Sigmoid colon (tissue), 7 donors: ENCODE results near the gene ZNF135. TPM values are rescaled to one million over a fixed set of nuclear protein-coding genes. Genes with fewer than 3 reads are reported as not detected.

Experiments used
- DNase-seq: peaks from one replicate; pipeline ENCODE4 v3.0.0-alpha.2; 2019
- H3K27ac ChIP-seq, 4 donors: fragments of 200-600 bp; sonication (generic); one replicate each; pipeline ENCODE4 v1.5.1; 2016 to 2019; ENCODE audit warnings: mild to moderate bottlenecking in 1 of 4
- H3K27me3 ChIP-seq, 3 donors: fragments of 200-600 bp; sonication (generic); one replicate each; pipeline ENCODE4 v1.5.1; 2019; ENCODE audit warnings: mild to moderate bottlenecking in 1 of 3
- H3K36me3 ChIP-seq, 4 donors: fragments of 200-600 bp; sonication (generic); one replicate each; pipeline ENCODE4 v1.5.1; 2016 to 2019
- H3K4me1 ChIP-seq, 4 donors: fragments of 200-600 bp; sonication (generic); one replicate each; pipeline ENCODE4 v1.5.1; 2017 to 2019
- H3K4me3 ChIP-seq, 4 donors: fragments of 200-600 bp; sonication (generic); one replicate each; pipeline ENCODE4 v1.5.1; 2017 to 2019; ENCODE audit warnings: mild to moderate bottlenecking in 2 of 4, moderate library complexity in 1 of 4
- H3K9me3 ChIP-seq, 4 donors: fragments of 200-600 bp in 3 of 4; sonication (generic) in 3 of 4; one replicate each; pipeline versions ENCODE4 v1.5.1 to v1.6.1; 2013 to 2019
- EP300 ChIP-seq, 4 donors: sonication (generic); formaldehyde crosslinking; IDR thresholded peaks; one replicate each; pipeline ENCODE4 v1.6.1; 2017; ENCODE audit warnings: antibody characterized with exemption in 4 of 4
- POLR2A ChIP-seq, 2 donors: fragments of 450-650 bp; IDR thresholded peaks; one replicate each; pipeline ENCODE4 v1.6.1; 2016; ENCODE audit warnings: antibody characterized with exemption in 2 of 2, mild to moderate bottlenecking in 2 of 2, moderate library complexity in 2 of 2
- POLR2AphosphoS5 ChIP-seq, 4 donors: sonication (generic); formaldehyde crosslinking; IDR thresholded peaks; one replicate each; pipeline ENCODE4 v1.6.1; 2017; ENCODE audit warnings: antibody characterized with exemption in 4 of 4
- WGBS, 2 donors: extraction: QIAGEN DNeasy Blood & Tissue Kit; methylation state at CpG; one replicate each; pipeline ENCODE4 v1.1.7; 2013; 5-methylcytosine and 5-hydroxymethylcytosine counted together
- intact Hi-C: fragments of 100-400 bp; cut with DNase I; formaldehyde crosslinking; loops from one replicate; pipeline ENCODE4 v1.15.1; 2023
- polyA plus RNA-seq, 3 donors: library from polyadenylated mRNA; stranded (reverse); fragments of 200-250 nt; gene quantifications; one replicate each; pipeline ENCODE4 v1.2.3, GENCODE V29; 2013
- total RNA-seq, 4 donors: library from RNA; depleted of rRNA; stranded (reverse); fragments of >200 nt; gene quantifications; one replicate each; pipeline ENCODE4 v1.1.0, GENCODE V29; 2016
- TF ChIP-seq, protein P1 (sequence below), 4 experiments: fragments of 450-650 bp in 3 of 4; fragments of 200-600 bp in 1 of 4; IDR thresholded peaks; one replicate each; pipeline ENCODE4 v1.5.1; 2016 to 2019; ENCODE audit warnings: antibody characterized with exemption in 4 of 4, mild to moderate bottlenecking in 3 of 4, moderate library complexity in 2 of 4
- donor health status: healthy with polysubstance abuse.
- donor health status: Bipolar disorder and iron deficiency.
- donor health status: healthy.

ZNF135 gene
- total and polyA plus RNA-seq, 7 donors, result 0.46 to 10.0 (median 6.1) TPM

DNA sequence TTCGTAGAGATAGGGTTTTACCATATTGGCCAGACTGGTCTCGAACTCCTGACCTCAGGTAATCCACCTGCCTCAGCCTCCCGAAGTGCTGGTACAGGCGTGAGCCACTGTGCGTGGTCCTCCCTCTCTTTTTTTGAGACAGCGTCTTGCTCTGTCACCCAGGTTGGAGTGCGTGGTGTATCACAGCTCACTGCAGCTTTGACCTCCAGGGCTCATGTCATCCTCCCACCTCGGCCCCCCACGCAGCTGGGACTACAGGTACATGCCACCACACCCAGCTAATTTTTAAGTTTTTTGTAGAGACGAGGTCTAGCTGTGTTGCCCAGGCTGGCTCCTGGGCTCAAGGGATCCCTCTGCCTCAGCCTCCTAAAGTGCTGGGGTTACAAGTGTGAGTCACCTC lies 20.7 kb downstream of the ZNF135 start:
- no peak overlapping the region for H3K27ac ChIP-seq
- H3K4me1 ChIP-seq, result no peaks in the 10 kb centered on the region
- intact Hi-C loops, result no loop called here
- TF ChIP-seq POLR2A (IDR thresholded peaks at IDR 0.05), result no peak
- TF ChIP-seq EP300 (IDR thresholded peaks at IDR 0.05), result no peak
- TF ChIP-seq, protein P1, sequence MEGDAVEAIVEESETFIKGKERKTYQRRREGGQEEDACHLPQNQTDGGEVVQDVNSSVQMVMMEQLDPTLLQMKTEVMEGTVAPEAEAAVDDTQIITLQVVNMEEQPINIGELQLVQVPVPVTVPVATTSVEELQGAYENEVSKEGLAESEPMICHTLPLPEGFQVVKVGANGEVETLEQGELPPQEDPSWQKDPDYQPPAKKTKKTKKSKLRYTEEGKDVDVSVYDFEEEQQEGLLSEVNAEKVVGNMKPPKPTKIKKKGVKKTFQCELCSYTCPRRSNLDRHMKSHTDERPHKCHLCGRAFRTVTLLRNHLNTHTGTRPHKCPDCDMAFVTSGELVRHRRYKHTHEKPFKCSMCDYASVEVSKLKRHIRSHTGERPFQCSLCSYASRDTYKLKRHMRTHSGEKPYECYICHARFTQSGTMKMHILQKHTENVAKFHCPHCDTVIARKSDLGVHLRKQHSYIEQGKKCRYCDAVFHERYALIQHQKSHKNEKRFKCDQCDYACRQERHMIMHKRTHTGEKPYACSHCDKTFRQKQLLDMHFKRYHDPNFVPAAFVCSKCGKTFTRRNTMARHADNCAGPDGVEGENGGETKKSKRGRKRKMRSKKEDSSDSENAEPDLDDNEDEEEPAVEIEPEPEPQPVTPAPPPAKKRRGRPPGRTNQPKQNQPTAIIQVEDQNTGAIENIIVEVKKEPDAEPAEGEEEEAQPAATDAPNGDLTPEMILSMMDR (IDR thresholded peaks at IDR 0.05), result no peak
- TF ChIP-seq POLR2AphosphoS5 (IDR thresholded peaks at IDR 0.05), result no peak
- no peak for DNase-seq
- H3K36me3 ChIP-seq, result peaks cover 8 to 21% (median 15%) of the 10 kb centered on the region in 4 donors
- no peaks in the 10 kb centered on the region for H3K27me3 ChIP-seq
- 93% methylated on average over 10 of the region's 10 CpGs for WGBS, 2 donors
- H3K9me3 ChIP-seq, result peaks cover 23 to 43% (median 34%) of the 10 kb centered on the region in 4 donors
- H3K4me3 ChIP-seq, result no peak overlapping the region

DNA sequence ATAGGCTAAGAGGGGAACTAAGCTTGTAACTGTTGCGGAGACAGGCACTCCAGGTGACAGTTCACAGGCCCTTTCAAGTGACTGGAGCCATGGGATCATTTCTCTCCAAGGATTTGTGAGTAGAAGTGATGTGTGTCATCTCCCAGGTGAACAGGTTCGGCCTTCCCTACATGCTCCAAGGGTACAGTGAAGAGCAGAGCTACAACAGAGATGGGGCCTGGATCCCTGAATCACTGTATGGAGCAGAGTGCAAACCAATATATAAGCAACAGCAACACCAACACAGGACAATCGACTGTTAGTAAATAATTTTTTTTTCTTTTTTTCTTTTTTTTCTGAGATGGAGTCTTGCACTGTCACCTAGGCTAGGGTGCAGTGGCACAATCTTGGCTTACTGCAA lies 23.9 kb downstream of the ZNF135 start:
- DNase-seq, result no peak
- intact Hi-C loops, result no loop called here
- Histone ChIP-seq H3K9me3 (peaks cover 23 to 59% (median 40%) of the 10 kb centered on the region in 4 donors), H3K27ac (no peak overlapping the region), H3K4me3 (no peak overlapping the region), H3K36me3 (peaks cover 31 to 53% (median 43%) of the 10 kb centered on the region in 4 donors), H3K4me1 (no peaks in the 10 kb centered on the region), H3K27me3 (no peaks in the 10 kb centered on the region)
- TF ChIP-seq EP300 (IDR thresholded peaks at IDR 0.05) (no peak), POLR2AphosphoS5 (IDR thresholded peaks at IDR 0.05) (no peak), POLR2A (IDR thresholded peaks at IDR 0.05) (no peak)
- TF ChIP-seq, protein P1 (IDR thresholded peaks at IDR 0.05), result no peak
- 91 to 94% methylated on average over 3 of the region's 3 CpGs for WGBS, 2 donors

DNA sequence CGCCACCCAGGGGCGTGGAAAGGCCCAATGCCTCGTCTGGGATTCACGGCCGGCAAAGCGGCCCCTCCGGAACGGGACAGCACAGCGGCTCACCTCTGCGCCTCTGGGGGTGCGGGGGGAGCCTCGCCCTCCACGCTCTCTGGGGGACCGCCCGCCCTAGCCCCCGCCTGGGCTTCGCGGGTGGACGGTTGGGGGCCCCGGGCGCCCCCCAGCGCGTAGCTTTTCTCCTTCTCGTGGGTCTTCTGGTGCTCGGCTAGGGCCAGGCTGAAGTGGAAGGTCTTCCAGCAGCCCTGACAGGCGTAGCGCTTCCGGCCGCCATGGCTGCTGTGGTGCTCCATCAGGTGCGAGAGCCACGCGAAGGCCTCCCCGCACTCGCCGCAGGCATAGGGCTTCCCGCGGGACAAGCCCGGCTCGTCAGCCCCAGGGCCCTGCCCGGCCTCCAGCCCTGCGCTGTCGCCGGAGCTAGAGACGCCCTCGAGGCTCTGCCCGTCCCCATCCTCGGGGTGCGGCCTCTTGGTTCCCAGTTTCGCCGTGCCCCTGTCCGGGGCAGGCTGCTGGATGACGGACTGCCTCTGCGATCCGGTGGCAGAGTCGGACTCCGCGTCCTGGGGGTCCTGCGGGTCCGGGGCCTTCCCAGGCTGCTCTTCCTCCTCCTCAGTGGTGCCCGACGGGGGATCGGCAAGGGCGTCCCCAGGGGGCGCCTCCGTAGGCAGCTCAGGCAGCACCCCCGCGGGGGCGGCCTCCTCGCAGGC lies 25.7 kb downstream of the ZNF135 start:
- Histone ChIP-seq H3K27me3 (no peaks in the 10 kb centered on the region), H3K27ac (no peak overlapping the region), H3K9me3 (peaks cover 23 to 59% (median 40%) of the 10 kb centered on the region in 4 donors), H3K4me1 (no peaks in the 10 kb centered on the region), H3K36me3 (peaks cover 31 to 66% (median 50%) of the 10 kb centered on the region in 4 donors), H3K4me3 (no peak overlapping the region)
- intact Hi-C loops, result no loop called here
- 98% methylated on average over 69 of the region's 69 CpGs for WGBS, 2 donors
- DNase-seq, result no peak
- TF ChIP-seq POLR2A (IDR thresholded peaks at IDR 0.05) (no peak), POLR2AphosphoS5 (IDR thresholded peaks at IDR 0.05) (no peak), EP300 (IDR thresholded peaks at IDR 0.05) (no peak)
- TF ChIP-seq, protein P1 (IDR thresholded peaks at IDR 0.05), result no peak

DNA sequence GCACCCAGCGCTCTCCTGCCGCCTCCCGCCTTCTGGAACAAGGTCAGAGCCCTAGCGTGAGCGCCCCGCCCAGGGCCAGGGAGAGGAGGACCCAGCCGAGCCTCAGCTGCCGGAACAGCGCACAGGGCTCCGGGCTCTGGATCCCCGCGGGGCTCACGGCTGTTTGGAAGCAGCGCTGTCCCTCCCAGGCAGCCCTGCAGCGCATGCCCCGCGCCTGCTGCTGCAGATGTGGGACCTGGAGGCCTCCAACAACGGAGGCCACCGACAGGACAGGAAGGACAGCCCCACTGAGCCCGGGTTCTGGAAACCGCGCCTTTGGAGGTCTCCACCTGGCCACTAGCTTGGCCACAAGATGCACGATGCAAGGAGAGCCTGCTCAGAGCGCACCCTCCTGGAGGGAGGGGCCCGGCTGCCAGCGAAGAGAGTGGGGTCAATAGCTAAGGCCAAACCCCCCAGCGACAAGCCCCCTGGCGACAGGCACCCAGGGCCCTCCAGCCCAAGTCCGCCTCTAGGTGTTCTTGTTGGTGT lies 26.3 kb downstream of the ZNF135 start:
- H3K4me3 ChIP-seq, result no peak overlapping the region
- DNase-seq, result no peak
- WGBS, 2 donors, result 93 to 94% methylated on average over 29 of the region's 29 CpGs
- peaks cover 23 to 55% (median 40%) of the 10 kb centered on the region in 4 donors for H3K9me3 ChIP-seq
- H3K36me3 ChIP-seq, result peaks cover 31 to 69% (median 51%) of the 10 kb centered on the region in 4 donors
- no peak overlapping the region for H3K27ac ChIP-seq
- intact Hi-C loops, result no loop called here
- no peak for TF ChIP-seq POLR2AphosphoS5 (IDR thresholded peaks at IDR 0.05)
- no peak for TF ChIP-seq POLR2A (IDR thresholded peaks at IDR 0.05)
- TF ChIP-seq, protein P1 (IDR thresholded peaks at IDR 0.05), result no peak
- no peak for TF ChIP-seq EP300 (IDR thresholded peaks at IDR 0.05)
- no peaks in the 10 kb centered on the region for H3K4me1 ChIP-seq
- H3K27me3 ChIP-seq, result no peaks in the 10 kb centered on the region
